ENCODE results near the gene ATN1. TPM values are rescaled to one million over a fixed set of nuclear protein-coding genes. Genes with fewer than 3 reads are reported as not detected.
A peak's percentile ranks its signal among the peaks of the same experiment; 100 is the strongest.
"Not testable (repeated sequence)": the region's sequence is repeated elsewhere in the genome, so short reads cannot be mapped to it uniquely, and the experiment has no call there.

The ATN1 gene
- total RNA-seq, 4 donors from 2014 or later = 49.0 to 136 (median 95.2) TPM

- Histone ChIP-seq H3K9me3 (no peaks in the 10 kb centered on the region), H3K27ac (no peak overlapping the region), H3K27me3 (no peaks in the 10 kb centered on the region), H3K4me1 (peaks cover 0 to 8% (median 3%) of the 10 kb centered on the region in 3 donors), H3K4me3 (no peak overlapping the region), H3K36me3 (no peaks in the 10 kb centered on the region)
- 43 to 58% methylated on average over 8 of the region's 10 CpGs for WGBS, 2 donors (ENCODE audit: low coverage in 1 of 2)
- TF ChIP-seq POLR2AphosphoS5 (IDR thresholded peaks at IDR 0.05) (no peak), EP300 (IDR thresholded peaks at IDR 0.05) (no peak), POLR2A (IDR thresholded peaks at IDR 0.05) (no peak)
- TF ChIP-seq, protein P1, sequence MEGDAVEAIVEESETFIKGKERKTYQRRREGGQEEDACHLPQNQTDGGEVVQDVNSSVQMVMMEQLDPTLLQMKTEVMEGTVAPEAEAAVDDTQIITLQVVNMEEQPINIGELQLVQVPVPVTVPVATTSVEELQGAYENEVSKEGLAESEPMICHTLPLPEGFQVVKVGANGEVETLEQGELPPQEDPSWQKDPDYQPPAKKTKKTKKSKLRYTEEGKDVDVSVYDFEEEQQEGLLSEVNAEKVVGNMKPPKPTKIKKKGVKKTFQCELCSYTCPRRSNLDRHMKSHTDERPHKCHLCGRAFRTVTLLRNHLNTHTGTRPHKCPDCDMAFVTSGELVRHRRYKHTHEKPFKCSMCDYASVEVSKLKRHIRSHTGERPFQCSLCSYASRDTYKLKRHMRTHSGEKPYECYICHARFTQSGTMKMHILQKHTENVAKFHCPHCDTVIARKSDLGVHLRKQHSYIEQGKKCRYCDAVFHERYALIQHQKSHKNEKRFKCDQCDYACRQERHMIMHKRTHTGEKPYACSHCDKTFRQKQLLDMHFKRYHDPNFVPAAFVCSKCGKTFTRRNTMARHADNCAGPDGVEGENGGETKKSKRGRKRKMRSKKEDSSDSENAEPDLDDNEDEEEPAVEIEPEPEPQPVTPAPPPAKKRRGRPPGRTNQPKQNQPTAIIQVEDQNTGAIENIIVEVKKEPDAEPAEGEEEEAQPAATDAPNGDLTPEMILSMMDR (IDR thresholded peaks at IDR 0.05) = no peak
- ATAC-seq = no peak
These were observed 27.8 kb upstream of the ATN1 start for GRCh38 chr12:6899837-6900519.

DNA sequence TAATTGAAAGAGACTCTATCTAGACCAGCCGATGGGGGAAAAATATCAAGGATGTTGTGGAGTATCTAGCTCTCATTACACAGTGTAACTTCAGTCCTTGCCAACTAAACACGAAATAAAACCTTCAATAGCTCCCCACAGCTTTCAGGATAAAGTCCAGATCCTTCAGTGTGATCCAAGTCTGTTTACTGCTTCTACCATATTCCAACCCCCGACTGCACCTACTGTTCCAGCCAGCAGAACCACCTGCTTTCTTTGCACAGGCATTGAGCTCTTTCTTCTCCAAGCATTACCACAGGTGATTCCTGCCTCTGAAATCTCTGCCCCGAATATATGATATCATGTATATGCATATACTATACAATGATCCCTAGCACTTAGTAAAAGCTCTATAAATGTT lies 25.3 kb upstream of the ATN1 start:
- H3K4me1 ChIP-seq = peaks cover 0 to 16% (median 3%) of the 10 kb centered on the region in 3 donors
- ATAC-seq = no peak
- 74 to 83% methylated on average over 3 to 4 of the region's 4 CpGs for WGBS, 2 donors (ENCODE audit: low coverage in 1 of 2)
- no peaks in the 10 kb centered on the region for H3K27me3 ChIP-seq
- no peak overlapping the region for H3K27ac ChIP-seq
- no peak overlapping the region for H3K4me3 ChIP-seq
- no peaks in the 10 kb centered on the region for H3K9me3 ChIP-seq
- no peak for TF ChIP-seq POLR2AphosphoS5 (IDR thresholded peaks at IDR 0.05)
- no peak for TF ChIP-seq POLR2A (IDR thresholded peaks at IDR 0.05)
- TF ChIP-seq, protein P1 (IDR thresholded peaks at IDR 0.05) = no peak
- TF ChIP-seq EP300 (IDR thresholded peaks at IDR 0.05) = no peak
- H3K36me3 ChIP-seq = peaks cover 0 to 17% of the 10 kb centered on the region in 2 donors

- Histone ChIP-seq H3K27me3 (no peaks in the 10 kb centered on the region), H3K4me1 (peaks cover 0 to 16% (median 3%) of the 10 kb centered on the region in 3 donors), H3K27ac (peak overlapping the region in 1 of 4 donors; percentile 77), H3K9me3 (no peaks in the 10 kb centered on the region), H3K36me3 (peaks cover 0 to 24% of the 10 kb centered on the region in 2 donors), H3K4me3 (no peak overlapping the region)
- no peak for ATAC-seq
- no peak for TF ChIP-seq EP300 (IDR thresholded peaks at IDR 0.05)
- WGBS, 2 donors (ENCODE audit: low coverage in 1 of 2) = 70 to 86% methylated on average over 1 of the region's 1 CpG
These were observed 24.0 kb upstream of the ATN1 start for GRCh38 chr12:6903722-6904121.

DNA sequence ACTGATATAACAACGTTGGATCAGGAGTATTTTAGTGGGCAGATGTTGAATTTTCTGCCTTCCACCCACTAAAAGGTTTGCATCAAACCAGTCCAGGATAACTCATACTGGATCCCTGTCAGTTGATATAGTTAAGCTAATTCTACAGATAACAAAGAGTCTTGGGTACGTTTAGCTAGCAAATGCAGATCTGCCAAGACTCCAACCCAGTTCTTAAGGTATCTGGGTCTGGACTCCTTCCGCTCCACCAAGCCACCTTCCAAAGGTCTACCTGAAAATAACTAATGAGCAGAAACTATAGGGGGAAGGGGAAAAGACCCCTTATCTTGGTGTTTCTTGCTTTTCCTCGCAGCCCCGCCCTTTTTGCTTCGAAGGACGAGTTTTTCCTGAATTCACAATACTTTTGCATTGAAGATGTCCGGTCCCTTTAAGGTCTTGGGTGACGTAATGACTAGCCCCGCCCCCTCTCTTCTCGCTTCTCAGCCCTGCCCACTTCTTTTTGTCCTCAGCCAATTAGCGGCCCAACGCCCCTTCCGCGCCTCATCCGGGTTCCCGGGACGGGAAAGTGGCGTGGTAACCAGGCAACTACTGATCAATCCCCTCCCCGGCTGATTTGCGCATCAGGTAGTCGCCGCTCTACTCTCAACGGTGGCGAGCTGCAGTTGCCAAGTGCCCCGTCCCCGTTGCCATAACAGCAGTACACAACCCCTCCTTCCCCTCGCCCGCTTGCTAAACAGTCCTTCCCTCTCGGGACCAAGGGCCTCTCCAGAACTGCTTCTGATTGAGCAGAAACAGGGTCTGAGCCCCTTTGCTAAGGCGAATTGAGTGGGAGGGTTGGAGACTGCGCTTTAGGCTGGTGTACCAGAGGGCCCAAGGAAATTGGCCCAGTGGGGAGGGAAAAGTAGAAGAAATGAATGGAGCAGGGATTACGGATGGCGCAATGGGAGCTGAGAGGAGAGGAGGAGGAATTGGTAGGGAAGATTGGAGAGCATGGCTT lies 23.2 kb upstream of the ATN1 start, which contains the start of gene LRRC23:
Gene LRRC23, plus strand, starts transcription at position 543 of the 997 bp plus-strand sequence. CDS start 812 bp downstream, outside the sequence.
- H3K4me3 ChIP-seq = peak within 1 kb of the TSS; percentile 73 to 89
- TF ChIP-seq POLR2A (IDR thresholded peaks at IDR 0.05) (peak; percentile 21 to 47), EP300 (IDR thresholded peaks at IDR 0.05) (no peak), POLR2AphosphoS5 (IDR thresholded peaks at IDR 0.05) (peak; percentile 63)
- peaks cover 0 to 16% (median 3%) of the 10 kb centered on the region in 3 donors for H3K4me1 ChIP-seq
- no peaks in the 10 kb centered on the region for H3K9me3 ChIP-seq
- 6 to 10% methylated on average over 16 to 24 of the region's 34 CpGs for WGBS, 2 donors (ENCODE audit: low coverage in 1 of 2)
- peak within 1 kb of the TSS; percentile 48 to 88 (median 80) for H3K27ac ChIP-seq
- ATAC-seq = peak; percentile 98
- H3K27me3 ChIP-seq = no peaks in the 10 kb centered on the region
- peaks cover 0 to 24% of the 10 kb centered on the region in 2 donors for H3K36me3 ChIP-seq

DNA sequence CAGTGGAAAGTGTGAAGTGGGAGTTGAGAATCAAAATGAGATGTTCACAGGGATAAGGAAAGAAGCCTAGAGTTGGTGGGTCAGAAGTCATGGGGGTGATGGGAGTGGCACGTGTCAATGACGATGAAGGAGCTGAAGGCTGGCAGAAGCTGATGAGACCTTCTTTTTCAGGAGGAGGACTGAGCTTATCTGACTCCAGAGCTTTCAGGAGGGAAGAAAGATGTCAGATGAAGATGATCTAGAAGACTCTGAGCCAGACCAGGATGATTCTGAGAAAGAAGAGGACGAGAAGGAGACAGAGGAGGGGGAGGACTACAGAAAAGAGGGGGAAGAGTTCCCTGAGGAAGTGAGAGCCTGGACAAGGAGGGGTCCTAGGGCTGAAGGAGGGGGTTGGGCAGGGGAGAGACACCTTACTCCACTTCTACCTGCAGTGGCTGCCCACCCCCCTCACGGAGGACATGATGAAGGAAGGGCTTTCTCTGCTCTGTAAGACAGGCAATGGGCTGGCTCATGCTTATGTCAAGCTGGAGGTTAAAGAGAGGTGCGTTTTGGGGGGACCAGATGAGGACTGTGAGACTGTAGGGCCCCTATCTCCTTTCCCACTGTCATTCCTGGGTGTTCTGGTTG lies 22.2 kb upstream of the ATN1 start:
- Histone ChIP-seq H3K4me3 (peak overlapping the region in 1 of 2 donors; percentile 73), H3K27ac (peak overlapping the region in 3 of 4 donors; percentile 77 to 88 (median 84)), H3K9me3 (no peaks in the 10 kb centered on the region), H3K27me3 (no peaks in the 10 kb centered on the region), H3K4me1 (peaks cover 0 to 16% (median 3%) of the 10 kb centered on the region in 3 donors), H3K36me3 (peaks cover 0 to 24% of the 10 kb centered on the region in 2 donors)
- no peak for TF ChIP-seq EP300 (IDR thresholded peaks at IDR 0.05)
- no peak for TF ChIP-seq POLR2A (IDR thresholded peaks at IDR 0.05)
- no peak for TF ChIP-seq POLR2AphosphoS5 (IDR thresholded peaks at IDR 0.05)
- TF ChIP-seq, protein P1 (IDR thresholded peaks at IDR 0.05) = no peak
- WGBS, 2 donors (ENCODE audit: low coverage in 1 of 2) = 61 to 73% methylated on average over 2 to 4 of the region's 5 CpGs
- ATAC-seq = no peak

DNA sequence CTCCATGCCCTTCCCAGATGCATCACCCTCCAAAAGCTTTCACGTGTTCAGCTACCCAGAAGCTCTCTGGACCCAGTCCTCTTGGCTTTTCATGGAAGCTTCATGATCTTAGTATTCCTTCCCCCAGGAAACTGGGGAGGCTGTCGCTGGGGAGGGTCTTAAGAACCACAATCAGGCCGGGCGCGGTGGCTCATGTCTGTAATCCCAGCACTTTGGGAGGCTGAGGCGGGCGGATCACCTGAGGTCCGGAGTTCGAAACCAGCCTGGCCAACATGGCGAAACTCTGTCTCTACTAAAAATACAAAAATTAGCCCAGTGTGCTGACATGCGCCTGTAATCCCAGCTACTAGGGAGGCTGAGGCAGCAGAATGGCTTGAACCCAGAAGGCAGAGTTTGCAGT lies 19.6 kb upstream of the ATN1 start:
- Histone ChIP-seq H3K4me1 (peaks cover 0 to 16% (median 3%) of the 10 kb centered on the region in 3 donors), H3K36me3 (peaks cover 0 to 24% of the 10 kb centered on the region in 2 donors)
- not testable (repeated sequence) for H3K9me3 ChIP-seq, H3K27ac ChIP-seq, H3K4me3 ChIP-seq, ATAC-seq, H3K27me3 ChIP-seq
- WGBS, 2 donors (ENCODE audit: low coverage in 1 of 2) = 100% methylated on average over 1 of the region's 11 CpGs; no CpG with 5 or more reads in 1 of the 2 donors
